IMR-90 (cell line): Measurements from ENCODE around the gene PRKAG2. TPM values are rescaled to one million over a fixed set of nuclear protein-coding genes. Genes with fewer than 3 reads are reported as not detected.

Experiments
- ATAC-seq: fragments of 200-7000 bp; cut with Tn5 transposase; 2 replicates; pipeline ENCODE4 v1.9.1; 2020; ENCODE audit warnings: low read depth, mild to moderate bottlenecking, moderate library complexity
- BruUV-seq: library from RNA; stranded (reverse); fragments of 400-500 nt; replicated peaks from 2 replicates; lab custom pipeline; 2021; lab: Mats Ljungman, UMichigan
- CTCF ChIA-PET: fragments of 300-600 bp; formaldehyde crosslinking; extraction: SDS; loops from one replicate; lab custom pipeline; 2021; ENCODE audit warnings: antibody characterized with exemption; lab: Yijun Ruan, JAX
- POLR2A ChIA-PET: fragments of 300-600 bp; sonication (Branson Sonifier 250); formaldehyde crosslinking; loops from one replicate; lab custom pipeline; 2022; ENCODE audit warnings: antibody characterized with exemption; ENCODE audit not compliant: unreplicated experiment; lab: Charles Lee
- DNase-seq: peaks from one replicate; pipeline ENCODE4 v3.0.0; 2013
- H2AFZ ChIP-seq: replicated peaks from 2 replicates; pipeline ENCODE3; 2013; ENCODE audit warnings: low read length, mild to moderate bottlenecking; ENCODE audit not compliant: poor library complexity
- H2AK5ac ChIP-seq: 2 replicates; pipeline ENCODE4 v1.6.1; 2013; ENCODE audit warnings: low read depth, low read length, inconsistent platforms
- H2AK9ac ChIP-seq: replicated peaks from 2 replicates; pipeline ENCODE3; 2013; ENCODE audit warnings: mild to moderate bottlenecking, low read depth, low read length, moderate library complexity; ENCODE audit not compliant: poor library complexity
- H2BK120ac ChIP-seq: 2 replicates; pipeline ENCODE4 v1.6.1; 2013; ENCODE audit warnings: low read depth, low read length, inconsistent platforms
- H2BK15ac ChIP-seq: 3 replicates; pipeline ENCODE4 v1.6.1; 2013; ENCODE audit warnings: low read depth, low read length, inconsistent platforms
- H2BK20ac ChIP-seq: 2 replicates; pipeline ENCODE4 v1.6.1; 2013; ENCODE audit warnings: low read depth, mild to moderate bottlenecking, inconsistent platforms, low read length, moderate library complexity
- H2BK5ac ChIP-seq: 2 replicates; pipeline ENCODE4 v1.6.1; 2013; ENCODE audit warnings: mild to moderate bottlenecking, low read depth, low read length, inconsistent platforms; ENCODE audit not compliant: poor library complexity, severe bottlenecking
- H3K14ac ChIP-seq: replicated peaks from 2 replicates; pipeline ENCODE4 v1.6.1; 2013; ENCODE audit warnings: low read depth, low read length, inconsistent platforms
- H3K18ac ChIP-seq: 2 replicates; pipeline ENCODE4 v1.6.1; 2013; ENCODE audit warnings: low read depth, low read length, control low read depth
- H3K23ac ChIP-seq: 2 replicates; pipeline ENCODE4 v1.6.1; 2013; ENCODE audit warnings: low read depth, low read length, inconsistent platforms
- H3K27ac ChIP-seq: 2 replicates; pipeline ENCODE4 v1.5.1; 2013; ENCODE audit warnings: mild to moderate bottlenecking, control low read depth, low read length; ENCODE audit not compliant: insufficient read depth
- H3K27me3 ChIP-seq: 2 replicates; pipeline ENCODE4 v1.6.1; 2013; ENCODE audit warnings: low read length; ENCODE audit not compliant: control insufficient read depth, insufficient read depth
- H3K36me3 ChIP-seq: 2 replicates; pipeline ENCODE4 v1.6.1; 2013; ENCODE audit warnings: low read length, mixed read lengths; ENCODE audit not compliant: control insufficient read depth, insufficient read depth
- H3K4ac ChIP-seq: 2 replicates; pipeline ENCODE4 v1.6.1; 2013; ENCODE audit warnings: low read depth, low read length, inconsistent platforms
- H3K4me1 ChIP-seq: 2 replicates; pipeline ENCODE4 v1.6.1; 2013; ENCODE audit warnings: low read length, mixed read lengths; ENCODE audit not compliant: control insufficient read depth, insufficient read depth
- H3K4me2 ChIP-seq: 2 replicates; pipeline ENCODE4 v1.6.1; 2013; ENCODE audit warnings: low read depth, mild to moderate bottlenecking, control low read depth, low read length, moderate library complexity
- H3K4me3 ChIP-seq: 2 replicates; pipeline ENCODE4 v1.5.1; 2013; ENCODE audit warnings: low read depth, mild to moderate bottlenecking, control low read depth, low read length, moderate library complexity; ENCODE audit not compliant: insufficient read depth
- H3K56ac ChIP-seq: 2 replicates; pipeline ENCODE4 v1.6.1; 2013; ENCODE audit warnings: low read length, inconsistent platforms; ENCODE audit not compliant: insufficient read depth; ENCODE audit errors: extremely low read depth
- H3K79me1 ChIP-seq, 2 experiments: 2 replicates each; pipeline ENCODE4 v1.6.1; 2013; ENCODE audit warnings: low read length in 2 of 2, inconsistent platforms in 1 of 2, low read depth in 1 of 2
- H3K9ac ChIP-seq: 2 replicates; pipeline ENCODE4 v1.6.1; 2013; ENCODE audit warnings: low read depth, low read length, control low read depth
- H3K9me1 ChIP-seq: 2 replicates; pipeline ENCODE4 v1.6.1; 2013; ENCODE audit warnings: low read length, inconsistent platforms; ENCODE audit not compliant: insufficient read depth
- H3K9me3 ChIP-seq: 2 replicates; pipeline ENCODE4 v1.6.1; 2013; ENCODE audit warnings: low read length; ENCODE audit not compliant: control insufficient read depth, insufficient read depth
- H4K20me1 ChIP-seq: 2 replicates; pipeline ENCODE4 v1.6.1; 2013; ENCODE audit warnings: low read length, inconsistent platforms; ENCODE audit not compliant: insufficient read depth
- H4K5ac ChIP-seq: 2 replicates; pipeline ENCODE4 v1.6.1; 2013; ENCODE audit warnings: mild to moderate bottlenecking, low read depth, low read length, control low read depth
- H4K8ac ChIP-seq, 2 experiments: 2 replicates each; pipeline ENCODE4 v1.6.1; 2013; ENCODE audit warnings: low read depth in 2 of 2, low read length in 2 of 2, control low read depth in 1 of 2, inconsistent platforms in 1 of 2
- H4K91ac ChIP-seq: 2 replicates; pipeline ENCODE4 v1.6.1; 2013; ENCODE audit warnings: low read depth, low read length, inconsistent platforms; ENCODE audit not compliant: insufficient read depth
- BHLHE40 ChIP-seq: fragments of 150-350 bp; IDR thresholded peaks from 2 replicates; pipeline ENCODE4 v1.6.1; 2016; ENCODE audit warnings: mild to moderate bottlenecking, low read depth, low read length
- CEBPB ChIP-seq: IDR thresholded peaks from 2 replicates; pipeline ENCODE4 v1.6.1; 2012; ENCODE audit warnings: low read depth, low read length, improper control_type of control experiment
- CHD1 ChIP-seq: IDR thresholded peaks from 2 replicates; pipeline ENCODE4 v1.6.1; 2012; ENCODE audit warnings: low read depth, low read length, improper control_type of control experiment
- FOS ChIP-seq: fragments of 150-350 bp; IDR thresholded peaks from 2 replicates; pipeline ENCODE4 v1.6.1; 2016; ENCODE audit warnings: low read depth, low read length
- MAFK ChIP-seq: IDR thresholded peaks from 2 replicates; pipeline ENCODE4 v1.6.1; 2012; ENCODE audit warnings: low read depth, low read length, improper control_type of control experiment
- MAZ ChIP-seq: IDR thresholded peaks from 2 replicates; pipeline ENCODE4 v1.6.1; 2012; ENCODE audit warnings: low read depth, mild to moderate bottlenecking, low read length, improper control_type of control experiment, moderate library complexity, borderline replicate concordance
- MXI1 ChIP-seq: IDR thresholded peaks from 2 replicates; pipeline ENCODE4 v1.6.1; 2012; ENCODE audit warnings: low read depth, mild to moderate bottlenecking, low read length, moderate library complexity, borderline replicate concordance
- POLR2A ChIP-seq: IDR thresholded peaks from 2 replicates; pipeline ENCODE4 v1.6.1; 2012; ENCODE audit warnings: mild to moderate bottlenecking, low read depth, low read length
- RAD21 ChIP-seq: IDR thresholded peaks from 2 replicates; pipeline ENCODE4 v1.6.1; 2012; ENCODE audit warnings: low read length, improper control_type of control experiment
- RCOR1 ChIP-seq: IDR thresholded peaks from 2 replicates; pipeline ENCODE4 v1.6.1; 2012; ENCODE audit warnings: mild to moderate bottlenecking, low read length, improper control_type of control experiment; ENCODE audit not compliant: insufficient replicate concordance
- RFX5 ChIP-seq: IDR thresholded peaks from 2 replicates; pipeline ENCODE4 v1.8.0; 2012; ENCODE audit warnings: low read depth, mild to moderate bottlenecking, low read length, moderate library complexity
- SMC3 ChIP-seq: fragments of 150-350 bp; IDR thresholded peaks from 2 replicates; pipeline ENCODE4 v1.6.1; 2016; ENCODE audit warnings: low read depth, mild to moderate bottlenecking, antibody characterized with exemption, low read length, moderate library complexity
- USF2 ChIP-seq: fragments of 150-350 bp; IDR thresholded peaks from 2 replicates; pipeline ENCODE4 v1.6.1; 2017; ENCODE audit warnings: mild to moderate bottlenecking, antibody characterized with exemption, low read length, low read depth
- WGBS, 2 experiments: methylation state at CpG; one replicate each; pipeline versions ENCODE4 v1.1.5 to v1.1.7; 2013; ENCODE audit warnings: missing lambda C conversion rate in 2 of 2; ENCODE audit not compliant: insufficient read length in 1 of 2; ENCODE audit errors: extremely low coverage in 2 of 2; 5-methylcytosine and 5-hydroxymethylcytosine counted together
- dilution Hi-C: fragments of 300-500 bp; cut with HindIII; formaldehyde crosslinking; loops from one replicate; pipeline ENCODE4 v1.14.3; 2018; ENCODE audit warnings: low sequenced_read_pairs; ENCODE audit not compliant: unreplicated experiment
- in situ Hi-C: fragments of 300-500 bp; cut with MboI; formaldehyde crosslinking; loops from 3 replicates; pipeline ENCODE4 v1.14.3; 2019; ENCODE audit warnings: low sequenced_read_pairs, inconsistent platforms, mixed read lengths
- intact Hi-C: fragments of 100-400 bp; cut with micrococcal nuclease; formaldehyde crosslinking; loops from 2 replicates; pipeline ENCODE4 v1.10.0; 2022
- polyA plus RNA-seq, 3 experiments: library from polyadenylated mRNA; depleted of rRNA; stranded (reverse); fragments of >200 nt; gene quantifications; 2 replicates each; pipeline ENCODE4 v1.2.3, GENCODE V29; 2012; ENCODE audit warnings: low replicate concordance in 1 of 3
- total RNA-seq: library from RNA; depleted of rRNA; stranded (reverse); fragments of >200 nt; gene quantifications from 2 replicates; pipeline ENCODE4 v1.2.3, GENCODE V29; 2012
- TF ChIP-seq, protein P1 (sequence below): fragments of 150-350 bp; IDR thresholded peaks from 2 replicates; pipeline ENCODE4 v1.6.1; 2016; ENCODE audit warnings: low read depth, mild to moderate bottlenecking, low read length, moderate library complexity, borderline replicate concordance

The PRKAG2 gene
- total and polyA plus RNA-seq, 2 of the 4 experiments (the other 2 are of a cell fraction), result 15.4 to 21.6 TPM

- Histone ChIP-seq H3K4ac (no peak overlapping the region), H3K56ac (no peak overlapping the region), H4K91ac (no peak overlapping the region), H2BK5ac (no peak overlapping the region), H2BK15ac (no peak overlapping the region), H3K4me3 (no peak overlapping the region), H2AFZ (no peak overlapping the region), H3K79me1 (peaks cover 3% of the 10 kb centered on the region in 2 experiments; a peak in 1 of 4 replicates), H3K27ac (no peak overlapping the region), H3K18ac (no peak overlapping the region), H3K9me3 (no peaks in the 10 kb centered on the region), H2AK5ac (no peak overlapping the region), H3K9ac (no peak overlapping the region), H4K8ac (no peak overlapping the region), H2BK20ac (no peak overlapping the region), H3K27me3 (no peaks in the 10 kb centered on the region), H3K4me2 (no peak overlapping the region), H2BK120ac (no peak overlapping the region), H3K23ac (no peak overlapping the region), H3K36me3 (no peaks in the 10 kb centered on the region), H4K5ac (no peak overlapping the region), H2AK9ac (no peak overlapping the region), H4K20me1 (no peaks in the 10 kb centered on the region), H3K4me1 (peaks cover 17% of the 10 kb centered on the region), H3K14ac (no peak overlapping the region), H3K9me1 (peaks cover 4% of the 10 kb centered on the region; the same call in 1 of the 2 replicates)
- in situ Hi-C loops (no loop called here), intact Hi-C loops (no loop called here), dilution Hi-C loops (no loop called here)
- no CpG with 5 or more reads among the region's 9 CpGs for WGBS, 2 experiments
- BruUV-seq, result no TSS peak
- ATAC-seq (no peak), DNase-seq (no peak)
- CTCF ChIA-PET, result no interaction called here
- POLR2A ChIA-PET, result no interaction called here
- TF ChIP-seq SMC3 (no peak), MAZ (no peak), MXI1 (no peak), FOS (no peak), MAFK (no peak), CEBPB (no peak), CHD1 (no peak), RCOR1 (no peak), POLR2A (no peak), BHLHE40 (no peak), RFX5 (no peak), RAD21 (no peak), USF2 (no peak)
- TF ChIP-seq, protein P1, sequence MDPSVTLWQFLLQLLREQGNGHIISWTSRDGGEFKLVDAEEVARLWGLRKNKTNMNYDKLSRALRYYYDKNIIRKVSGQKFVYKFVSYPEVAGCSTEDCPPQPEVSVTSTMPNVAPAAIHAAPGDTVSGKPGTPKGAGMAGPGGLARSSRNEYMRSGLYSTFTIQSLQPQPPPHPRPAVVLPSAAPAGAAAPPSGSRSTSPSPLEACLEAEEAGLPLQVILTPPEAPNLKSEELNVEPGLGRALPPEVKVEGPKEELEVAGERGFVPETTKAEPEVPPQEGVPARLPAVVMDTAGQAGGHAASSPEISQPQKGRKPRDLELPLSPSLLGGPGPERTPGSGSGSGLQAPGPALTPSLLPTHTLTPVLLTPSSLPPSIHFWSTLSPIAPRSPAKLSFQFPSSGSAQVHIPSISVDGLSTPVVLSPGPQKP, result no peak
These were observed 184.2 kb downstream of the PRKAG2 start for GRCh38 chr7:151692721-151693120.
